ENCODE results near the gene KCNMB1.
A peak's percentile ranks its signal among the peaks of the same experiment; 100 is the strongest.

KCNMB1 gene

DNA sequence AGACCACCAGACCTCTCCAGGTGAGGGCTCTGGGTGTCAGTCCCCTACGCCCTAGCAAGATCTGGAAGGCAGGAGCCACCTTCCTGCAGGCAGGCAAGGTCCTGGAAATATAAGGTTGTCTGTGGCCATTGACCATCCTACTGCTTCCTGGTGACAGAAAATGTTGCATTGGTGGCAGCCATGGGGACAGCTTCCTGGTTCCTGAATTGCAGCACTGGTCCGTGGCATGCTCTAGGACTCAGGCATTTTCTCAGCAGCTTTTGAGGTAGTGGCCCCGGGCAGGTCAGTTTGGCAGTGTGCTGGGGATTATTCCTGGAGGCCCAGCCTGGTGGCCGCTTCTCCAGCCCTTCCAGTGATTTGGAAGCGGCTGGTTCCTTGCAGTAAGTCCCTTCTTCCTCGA is 36.6 kb upstream of the KCNMB1 start:
- no peak for DNase-seq (ENCODE audit: low read depth)
- TF ChIP-seq, protein P1, sequence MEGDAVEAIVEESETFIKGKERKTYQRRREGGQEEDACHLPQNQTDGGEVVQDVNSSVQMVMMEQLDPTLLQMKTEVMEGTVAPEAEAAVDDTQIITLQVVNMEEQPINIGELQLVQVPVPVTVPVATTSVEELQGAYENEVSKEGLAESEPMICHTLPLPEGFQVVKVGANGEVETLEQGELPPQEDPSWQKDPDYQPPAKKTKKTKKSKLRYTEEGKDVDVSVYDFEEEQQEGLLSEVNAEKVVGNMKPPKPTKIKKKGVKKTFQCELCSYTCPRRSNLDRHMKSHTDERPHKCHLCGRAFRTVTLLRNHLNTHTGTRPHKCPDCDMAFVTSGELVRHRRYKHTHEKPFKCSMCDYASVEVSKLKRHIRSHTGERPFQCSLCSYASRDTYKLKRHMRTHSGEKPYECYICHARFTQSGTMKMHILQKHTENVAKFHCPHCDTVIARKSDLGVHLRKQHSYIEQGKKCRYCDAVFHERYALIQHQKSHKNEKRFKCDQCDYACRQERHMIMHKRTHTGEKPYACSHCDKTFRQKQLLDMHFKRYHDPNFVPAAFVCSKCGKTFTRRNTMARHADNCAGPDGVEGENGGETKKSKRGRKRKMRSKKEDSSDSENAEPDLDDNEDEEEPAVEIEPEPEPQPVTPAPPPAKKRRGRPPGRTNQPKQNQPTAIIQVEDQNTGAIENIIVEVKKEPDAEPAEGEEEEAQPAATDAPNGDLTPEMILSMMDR (IDR thresholded peaks at IDR 0.05; ENCODE audit: low read depth, low read length, missing control alignments) = no peak
- H3K4me3 ChIP-seq (ENCODE audit: low read depth, low read length) = no peak overlapping the region

DNA sequence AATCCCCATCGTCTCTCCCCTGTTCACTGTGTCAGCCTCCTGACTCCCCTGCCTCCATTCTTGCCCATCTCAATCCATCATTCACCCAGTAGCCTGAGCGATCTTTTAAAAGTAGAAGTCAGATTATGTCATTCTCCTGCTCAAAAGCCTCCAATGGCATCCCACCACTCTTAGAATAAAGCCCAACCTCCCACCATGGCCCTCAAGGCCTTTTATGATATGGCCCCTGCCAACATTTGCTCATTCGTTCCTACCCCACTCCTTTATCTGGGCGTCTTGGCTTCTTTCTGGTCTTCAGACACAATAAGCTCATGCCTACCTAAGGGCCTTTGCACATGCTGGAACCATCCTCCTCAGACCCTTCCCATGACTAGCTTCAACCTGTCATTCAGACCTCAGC is 35.5 kb upstream of the KCNMB1 start:
- H3K4me3 ChIP-seq (ENCODE audit: low read depth, low read length) = no peak overlapping the region
- DNase-seq (ENCODE audit: low read depth) = no peak
- TF ChIP-seq, protein P1 (IDR thresholded peaks at IDR 0.05; ENCODE audit: low read depth, low read length, missing control alignments) = no peak

DNA sequence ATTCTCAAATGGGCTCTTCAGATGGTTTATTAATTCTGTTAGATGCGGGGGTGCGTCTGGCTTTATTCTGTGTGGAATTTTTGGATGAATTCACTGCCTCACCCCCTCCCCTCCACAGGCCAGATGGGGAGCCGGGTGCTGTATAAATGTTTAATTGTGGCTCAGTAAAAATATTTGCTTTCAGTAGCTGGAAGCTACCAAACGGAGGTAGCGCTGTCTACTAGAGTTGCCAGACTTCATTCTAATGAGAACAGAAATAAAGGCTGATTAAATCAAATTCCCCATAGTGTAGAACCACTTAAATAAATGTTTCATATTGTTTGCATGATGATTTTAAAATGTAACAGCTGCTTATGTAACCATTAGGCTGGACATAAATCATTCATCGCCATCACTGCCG is 34.5 kb upstream of the KCNMB1 start:
- TF ChIP-seq, protein P1 (IDR thresholded peaks at IDR 0.05; ENCODE audit: low read depth, low read length, missing control alignments) = no peak
- no peak overlapping the region for H3K4me3 ChIP-seq (ENCODE audit: low read depth, low read length)
- no peak for DNase-seq (ENCODE audit: low read depth)

DNA sequence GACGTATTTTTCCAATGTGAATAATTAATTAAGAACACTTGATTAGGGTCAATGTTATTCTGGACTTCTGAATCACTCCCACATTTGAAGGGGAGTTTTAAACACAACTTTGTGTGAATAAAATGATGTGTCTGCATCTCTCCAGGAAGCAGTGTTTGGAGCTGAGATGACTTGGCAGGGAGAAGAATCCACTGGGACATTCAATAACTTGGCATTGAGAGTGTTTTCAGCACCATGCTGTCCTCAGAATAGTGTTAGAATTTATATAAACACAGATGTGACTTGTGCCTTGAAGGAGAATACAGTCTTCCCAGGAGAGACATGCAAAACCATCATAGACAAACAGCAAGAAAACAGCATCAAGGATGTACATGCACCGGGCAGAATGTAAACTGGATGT is 32.7 kb upstream of the KCNMB1 start:
- no peak for DNase-seq (ENCODE audit: low read depth)
- no peak overlapping the region for H3K4me3 ChIP-seq (ENCODE audit: low read depth, low read length)
- TF ChIP-seq, protein P1 (IDR thresholded peaks at IDR 0.05; ENCODE audit: low read depth, low read length, missing control alignments) = no peak

DNA sequence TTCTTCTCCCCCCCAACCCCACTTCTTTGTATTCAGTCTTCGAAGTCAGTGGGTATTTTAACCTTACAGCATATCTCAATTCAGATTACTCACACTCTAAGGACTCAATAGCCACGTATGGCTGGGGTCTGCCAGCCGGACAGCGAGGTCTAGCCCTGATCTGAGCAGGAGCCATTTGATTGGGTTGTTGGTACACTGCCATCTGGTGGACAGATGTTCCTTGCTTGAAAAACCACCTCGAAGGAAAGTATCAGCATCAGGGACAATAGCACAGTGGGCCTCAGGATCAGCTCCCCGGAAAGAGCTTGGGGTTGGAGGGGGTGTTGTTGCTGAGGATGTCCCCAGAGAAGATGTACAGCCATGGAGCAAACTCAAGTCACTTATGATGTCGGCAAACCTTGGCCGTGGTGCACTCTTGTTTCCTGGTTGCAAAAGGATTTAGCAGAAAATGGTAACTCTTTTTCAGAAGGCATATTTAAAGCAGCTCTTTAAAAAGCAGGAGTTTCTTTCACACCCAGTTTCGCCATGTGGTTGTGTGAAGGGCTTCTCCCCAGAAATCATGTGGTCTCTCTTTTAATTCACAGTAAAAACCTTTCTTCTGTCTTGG is 31.7 kb upstream of the KCNMB1 start:
- TF ChIP-seq, protein P1 (IDR thresholded peaks at IDR 0.05; ENCODE audit: low read depth, low read length, missing control alignments) = peak; percentile 77
- no peak overlapping the region for H3K4me3 ChIP-seq (ENCODE audit: low read depth, low read length)
- DNase-seq (ENCODE audit: low read depth) = peak; percentile 36

DNA sequence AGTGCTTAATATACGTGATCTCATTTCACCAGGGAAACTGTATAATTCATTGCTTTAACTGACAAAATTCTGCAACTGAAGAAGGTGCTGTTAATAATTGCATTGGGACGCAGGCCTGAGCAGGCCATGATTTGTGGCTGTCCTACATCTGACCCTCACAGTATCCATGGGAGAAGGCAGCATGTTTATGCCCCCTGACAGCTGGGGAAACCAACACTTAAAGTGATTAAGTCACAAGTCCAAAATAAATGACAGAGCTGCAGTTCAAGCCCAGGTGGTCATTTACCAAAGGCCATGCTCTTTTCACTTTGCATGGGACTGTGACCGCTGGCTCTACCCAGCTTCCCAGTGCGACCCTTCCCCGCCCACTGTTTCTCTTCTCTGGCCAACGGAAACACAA is 30.5 kb upstream of the KCNMB1 start:
- H3K4me3 ChIP-seq (ENCODE audit: low read depth, low read length) = no peak overlapping the region
- DNase-seq (ENCODE audit: low read depth) = no peak
- TF ChIP-seq, protein P1 (IDR thresholded peaks at IDR 0.05; ENCODE audit: low read depth, low read length, missing control alignments) = no peak

DNA sequence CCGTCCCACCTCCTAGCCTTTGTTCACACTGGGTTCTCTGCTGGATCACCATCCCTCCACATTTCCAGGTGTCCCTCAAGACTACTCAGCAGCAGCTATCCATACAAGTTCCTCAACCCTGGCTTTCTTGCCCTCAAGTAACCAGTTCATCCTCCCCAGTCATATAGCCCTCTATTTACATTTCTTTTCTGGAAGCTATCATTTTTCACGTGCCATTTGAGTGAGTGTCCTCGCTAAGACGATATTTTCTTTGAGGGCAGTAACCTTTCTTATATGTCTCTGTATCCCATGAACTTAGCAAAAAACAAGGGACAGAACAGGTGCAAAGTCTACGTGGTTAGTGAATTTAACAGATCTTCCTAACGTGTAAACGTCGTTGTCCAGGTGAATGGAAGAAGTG is 29.6 kb upstream of the KCNMB1 start:
- TF ChIP-seq, protein P1 (IDR thresholded peaks at IDR 0.05; ENCODE audit: low read depth, low read length, missing control alignments) = no peak
- no peak for DNase-seq (ENCODE audit: low read depth)
- no peak overlapping the region for H3K4me3 ChIP-seq (ENCODE audit: low read depth, low read length)
